Spleen (tissue), 11 donors: ENCODE data around the gene MAP3K19. TPM values are rescaled to one million over a fixed set of nuclear protein-coding genes. Genes with fewer than 3 reads are reported as not detected.
"Not testable (repeated sequence)": the region's sequence is repeated elsewhere in the genome, so short reads cannot be mapped to it uniquely, and the experiment has no call there.

Experiments
- DNase-seq: peaks from one replicate; pipeline ENCODE4 v3.0.0-alpha.2; 2020
- H3K27ac ChIP-seq, 8 donors: fragments of 200-600 bp; sonication (generic) in 7 of 8; 1 replicate in 4 of 8; 2 replicates in 4 of 8; pipeline versions ENCODE4 v1.5.0 to v1.8.0; 2016 to 2021; ENCODE audit warnings: inconsistent platforms in 4 of 8, mild to moderate bottlenecking in 4 of 8, moderate library complexity in 1 of 8
- H3K27me3 ChIP-seq, 7 donors: fragments of 200-600 bp; sonication (generic) in 6 of 7; replicated peaks in 1 of 7; 1 replicate in 4 of 7; 2 replicates in 3 of 7; pipeline versions ENCODE4 v1.5.0 to v1.8.0; 2016 to 2021; ENCODE audit warnings: inconsistent platforms in 3 of 7, mild to moderate bottlenecking in 1 of 7
- H3K36me3 ChIP-seq, 6 donors: fragments of 200-600 bp; sonication (generic) in 5 of 6; 1 replicate in 4 of 6; 2 replicates in 2 of 6; pipeline versions ENCODE4 v1.5.0 to v1.8.0; 2016 to 2021; ENCODE audit warnings: inconsistent platforms in 2 of 6
- H3K4me1 ChIP-seq, 6 donors: fragments of 200-600 bp; sonication (generic) in 5 of 6; 1 replicate in 3 of 6; 2 replicates in 3 of 6; pipeline versions ENCODE4 v1.5.0 to v1.8.0; 2016 to 2021; ENCODE audit warnings: inconsistent platforms in 3 of 6
- H3K4me3 ChIP-seq, 8 donors: fragments of 200-600 bp; sonication (generic) in 7 of 8; 1 replicate in 4 of 8; 2 replicates in 4 of 8; pipeline versions ENCODE4 v1.5.0 to v1.8.0; 2016 to 2021; ENCODE audit warnings: inconsistent platforms in 4 of 8, mild to moderate bottlenecking in 4 of 8, moderate library complexity in 2 of 8
- H3K9me3 ChIP-seq, 8 donors: fragments of 200-600 bp; sonication (generic) in 7 of 8; 1 replicate in 4 of 8; 2 replicates in 4 of 8; pipeline versions ENCODE4 v1.5.0 to v1.8.0; 2016 to 2021; ENCODE audit warnings: inconsistent platforms in 4 of 8
- CTCF ChIP-seq, 11 experiments: fragments of 200-600 bp in 7 of 11; fragments of 450-650 bp in 4 of 11; sonication (generic) in 4 of 11; IDR thresholded peaks in 8 of 11; conservative IDR thresholded peaks in 3 of 11; 1 replicate in 7 of 11; 2 replicates in 4 of 11; pipeline versions ENCODE4 v1.4.0 to v1.8.0; 2016 to 2021; ENCODE audit warnings: antibody characterized with exemption in 11 of 11, inconsistent platforms in 4 of 11, mild to moderate bottlenecking in 1 of 11
- POLR2A ChIP-seq, 3 donors: fragments of 450-650 bp; IDR thresholded peaks; one replicate each; pipeline ENCODE4 v1.5.1; 2017; ENCODE audit warnings: antibody characterized with exemption in 3 of 3, mild to moderate bottlenecking in 1 of 3
- POLR2AphosphoS5 ChIP-seq, 3 donors: sonication (generic); formaldehyde crosslinking; IDR thresholded peaks; one replicate each; pipeline ENCODE4 v1.5.1; 2017; ENCODE audit warnings: antibody characterized with exemption in 3 of 3
- WGBS, 5 donors: extraction: QIAGEN DNeasy Blood & Tissue Kit in 3 of 5; methylation state at CpG; one replicate each; pipeline versions ENCODE4 v1.1.5 to v1.1.7; 2013 to 2018; 5-methylcytosine and 5-hydroxymethylcytosine counted together
- intact Hi-C: fragments of 100-400 bp; cut with DNase I; formaldehyde crosslinking; loops from one replicate; pipeline ENCODE4 v1.15.0; 2023; ENCODE audit warnings: low total_unique reads
- polyA plus RNA-seq, 3 donors: library from polyadenylated mRNA; stranded (reverse); fragments of 200-250 nt; gene quantifications; one replicate each; pipeline ENCODE4 v1.2.1, GENCODE V29; 2013
- total RNA-seq, 7 donors: library from RNA; depleted of rRNA in 3 of 7; stranded (reverse); fragments of >200 nt in 3 of 7; fragmentation: NEBNext Ultra II Directional in 4 of 7; extraction: Animal tissue kit (Norgen Biotek cat#: 25700) in 4 of 7; gene quantifications; one replicate each; pipeline versions ENCODE4 v1.1.0 to v1.2.1, GENCODE V29; 2016 to 2021
- donor health status: healthy with polysubstance abuse.
- donor health status: DM: no; HTN: no; CAD: no; lungs with moderate emphysema.
- donor health status: DM: no; HTN: no; CAD: no.
- donor health status: Bipolar disorder and iron deficiency.
- donor health status: healthy.
- donor health status: DM: no; HTN: no; CAD: no.
- donor health status: DM: yes; HTN: yes; CAD: no.

MAP3K19 gene
- total and polyA plus RNA-seq, 10 donors = not detected

- no peak overlapping the region for H3K27ac ChIP-seq
- intact Hi-C loops = no loop called here
- H3K27me3 ChIP-seq = no peaks in the 10 kb centered on the region
- no peak for DNase-seq
- TF ChIP-seq CTCF (IDR thresholded peaks at IDR 0.05 in 8 of 11, conservative IDR thresholded peaks at IDR 0.05 in 3 of 11) = no peak
- no peak for TF ChIP-seq POLR2A (IDR thresholded peaks at IDR 0.05)
- no peaks in the 10 kb centered on the region for H3K36me3 ChIP-seq
- peaks cover 11 to 55% (median 30%) of the 10 kb centered on the region in 8 donors for H3K9me3 ChIP-seq
- WGBS, 5 donors = 66 to 75% (median 71%) methylated on average over 2 of the region's 2 CpGs
- no peak overlapping the region for H3K4me3 ChIP-seq
- H3K4me1 ChIP-seq = no peaks in the 10 kb centered on the region
Observed at GRCh38 chr2:134973241-134974138, 73.8 kb downstream of the MAP3K19 start.

GRCh38 chr2:134967166-134967565 lies 80.1 kb downstream of the MAP3K19 start:
- intact Hi-C loops = not testable (repeated sequence)
- H3K9me3 ChIP-seq = peaks cover 0 to 22% (median 4%) of the 10 kb centered on the region in 8 donors
- WGBS, 5 donors = 28 to 39% (median 33%) methylated on average over 10 of the region's 10 CpGs

GRCh38 chr2:134957477-134957876 lies 89.8 kb downstream of the MAP3K19 start:
- WGBS, 5 donors = 92 to 97% (median 96%) methylated on average over 5 of the region's 5 CpGs
- no peak overlapping the region for H3K27ac ChIP-seq
- H3K4me1 ChIP-seq = no peaks in the 10 kb centered on the region
- no peaks in the 10 kb centered on the region for H3K27me3 ChIP-seq
- no peak overlapping the region for H3K4me3 ChIP-seq
- H3K36me3 ChIP-seq = peaks cover 3 to 73% (median 35%) of the 10 kb centered on the region in 6 donors
- no peak for DNase-seq
- intact Hi-C loops = no loop called here
- no peaks in the 10 kb centered on the region for H3K9me3 ChIP-seq
- TF ChIP-seq POLR2AphosphoS5 (IDR thresholded peaks at IDR 0.05) (no peak), CTCF (IDR thresholded peaks at IDR 0.05 in 8 of 11, conservative IDR thresholded peaks at IDR 0.05 in 3 of 11) (no peak), POLR2A (IDR thresholded peaks at IDR 0.05) (no peak)

More at GRCh38 chr2:134967166-134967565, 80.1 kb downstream of the MAP3K19 start:
- not testable (repeated sequence) for DNase-seq, H3K27ac ChIP-seq, H3K4me3 ChIP-seq, H3K36me3 ChIP-seq, H3K4me1 ChIP-seq, H3K27me3 ChIP-seq

GRCh38 chr2:134955744-134956143 lies 91.5 kb downstream of the MAP3K19 start:
- 45 to 95% (median 93%) methylated on average over 1 of the region's 1 CpG for WGBS, 5 donors

More at GRCh38 chr2:134955744-134956143, 91.5 kb downstream of the MAP3K19 start:
- Histone ChIP-seq H3K4me3 (no peak overlapping the region), H3K4me1 (peaks cover 0 to 5% (median 0%) of the 10 kb centered on the region in 6 donors), H3K27ac (no peak overlapping the region), H3K9me3 (no peaks in the 10 kb centered on the region), H3K27me3 (no peaks in the 10 kb centered on the region), H3K36me3 (peaks cover 3 to 90% (median 37%) of the 10 kb centered on the region in 6 donors)
- no peak for DNase-seq
- no peak for TF ChIP-seq POLR2AphosphoS5 (IDR thresholded peaks at IDR 0.05)
- no peak for TF ChIP-seq POLR2A (IDR thresholded peaks at IDR 0.05)
- TF ChIP-seq CTCF (IDR thresholded peaks at IDR 0.05 in 8 of 11, conservative IDR thresholded peaks at IDR 0.05 in 3 of 11) = no peak
- intact Hi-C loops = no loop called here
